Rectal smooth muscle tissue (tissue), 1 donor: Measurements from ENCODE around the gene DNAJC25.

Experiments
- H3K27ac ChIP-seq: one replicate; pipeline ENCODE4 v1.7.0; 2013; ENCODE audit warnings: low read depth, low read length, inconsistent platforms
- H3K27me3 ChIP-seq: one replicate; pipeline ENCODE4 v1.7.0; 2013; ENCODE audit warnings: low read length; ENCODE audit not compliant: control insufficient read depth, insufficient read depth
- H3K36me3 ChIP-seq: one replicate; pipeline ENCODE4 v1.7.0; 2013; ENCODE audit warnings: low read length; ENCODE audit not compliant: control insufficient read depth, insufficient read depth
- H3K4me1 ChIP-seq: one replicate; pipeline ENCODE4 v1.7.0; 2013; ENCODE audit warnings: low read length; ENCODE audit not compliant: control insufficient read depth, insufficient read depth
- H3K4me3 ChIP-seq: one replicate; pipeline ENCODE4 v1.7.0; 2013; ENCODE audit warnings: low read length
- H3K9ac ChIP-seq: one replicate; pipeline ENCODE4 v1.7.0; 2013; ENCODE audit warnings: low read length

The DNAJC25 gene

DNA sequence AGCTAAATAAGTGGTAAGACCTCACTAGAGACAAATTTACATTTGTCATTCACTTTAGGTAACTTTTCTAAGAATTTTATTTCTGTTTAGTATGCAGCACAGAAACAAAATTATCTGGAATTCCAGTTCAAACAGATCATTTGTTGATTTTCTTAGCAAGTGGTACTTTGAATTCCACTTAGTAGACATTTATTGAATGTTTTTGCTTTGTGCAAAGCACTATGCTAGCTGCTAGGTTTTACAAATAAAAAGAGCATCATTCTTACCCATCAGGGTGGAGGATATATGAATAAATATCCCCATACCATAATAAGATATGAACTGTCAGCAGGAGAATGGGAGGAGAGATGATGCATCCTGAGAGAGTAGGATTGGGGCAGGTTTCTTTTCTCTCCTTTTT lies 65.7 kb downstream of the DNAJC25 start:
- H3K36me3 ChIP-seq: no peaks in the 10 kb centered on the region
- H3K9ac ChIP-seq: no peak overlapping the region
- H3K4me1 ChIP-seq: no peaks in the 10 kb centered on the region
- H3K4me3 ChIP-seq: no peak overlapping the region
- no peaks in the 10 kb centered on the region for H3K27me3 ChIP-seq
- H3K27ac ChIP-seq: no peak overlapping the region

- Histone ChIP-seq H3K27me3 (no peaks in the 10 kb centered on the region), H3K9ac (no peak overlapping the region), H3K36me3 (no peaks in the 10 kb centered on the region), H3K27ac (no peak overlapping the region), H3K4me1 (no peaks in the 10 kb centered on the region), H3K4me3 (no peak overlapping the region)
Measured at GRCh38 chr9:111700776-111701175, 69.6 kb downstream of the DNAJC25 start.
